H1 (cell line): ENCODE measurements around the gene IL24. TPM values are rescaled to one million over a fixed set of nuclear protein-coding genes. Genes with fewer than 3 reads are reported as not detected.

Experiments
- ASH2L ChIP-seq: fragments of 200-600, 300-600 bp; sonication (generic); IDR thresholded peaks from one replicate; pipeline ENCODE4 v1.7.1; 2017; ENCODE audit warnings: low read length
- CHD7 ChIP-seq: fragments of 300-600 bp; sonication (generic); IDR thresholded peaks from 2 replicates; pipeline ENCODE4 v1.7.1; 2012; ENCODE audit warnings: low read length, moderate library complexity, mild to moderate bottlenecking, inconsistent platforms; ENCODE audit not compliant: insufficient replicate concordance
- POLR2AphosphoS5 ChIP-seq: IDR thresholded peaks from 2 replicates; pipeline ENCODE4 v1.6.1; 2011; ENCODE audit warnings: low read depth, low read length
- TEAD4 ChIP-seq: IDR thresholded peaks from 2 replicates; pipeline ENCODE4 v1.6.1; 2012; ENCODE audit warnings: low read depth, low read length, inconsistent platforms, mixed read lengths
- polyA plus RNA-seq, 7 experiments: library from polyadenylated mRNA; depleted of rRNA in 3 of 7; stranded (reverse) in 5 of 7; unstranded in 2 of 7; fragments of >200 nt in 5 of 7; fragments of 200-250 nt in 2 of 7; gene quantifications; 1 replicate in 5 of 7; 2 replicates in 1 of 7; 4 replicates in 1 of 7; pipeline versions ENCODE4 v1.2.1 to v1.2.3, GENCODE V29; 2011 to 2013; ENCODE audit warnings: missing spikeins in 2 of 7, mixed read lengths in 2 of 7
- total RNA-seq: library from RNA; stranded (reverse); fragmentation: NEBNext Ultra II Directional; extraction: Animal tissue kit (Norgen Biotek cat#: 25700); gene quantifications from 2 replicates; pipeline ENCODE4 v1.2.1, GENCODE V29; 2021

The IL24 gene
- total and polyA plus RNA-seq, 2 of the 8 experiments (the other 6 are each of a cell fraction or from before 2014, with no cell fraction given): not detected

GRCh38 chr1:206904423-206905142, 7.3 kb downstream of the IL24 start (continued):
- TF ChIP-seq CHD7 (no peak), POLR2AphosphoS5 (no peak), TEAD4 (no peak), ASH2L (no peak)
